GM12873 (cell line): Measurements from ENCODE around the gene RIC1.

Experiments
- CTCF ChIP-seq: IDR thresholded peaks from 2 replicates; pipeline ENCODE4 v1.5.1; 2012; ENCODE audit warnings: low read depth, mild to moderate bottlenecking, moderate library complexity, low read length, control low read depth; ENCODE audit not compliant: insufficient read depth; ENCODE audit errors: missing control alignments

Gene RIC1

GRCh38 chr9:5635390-5635789 lies 6.5 kb downstream of the RIC1 start:
- no peak for TF ChIP-seq CTCF

- no peak for TF ChIP-seq CTCF
Observed at GRCh38 chr9:5639816-5640215, 10.9 kb downstream of the RIC1 start.

- no peak for TF ChIP-seq CTCF
Observed at GRCh38 chr9:5642170-5642569, 13.3 kb downstream of the RIC1 start.

- no peak for TF ChIP-seq CTCF
Observed at GRCh38 chr9:5643005-5643624, 14.2 kb downstream of the RIC1 start.

GRCh38 chr9:5644501-5644900 lies 15.6 kb downstream of the RIC1 start:
- no peak for TF ChIP-seq CTCF

GRCh38 chr9:5646116-5646515 lies 17.2 kb downstream of the RIC1 start:
- no peak for TF ChIP-seq CTCF

- no peak for TF ChIP-seq CTCF
Observed at GRCh38 chr9:5650356-5651105, 21.6 kb downstream of the RIC1 start.
